ENCODE data around the gene PDK4.

GRCh38 chr7:95598511-95598910 lies 2.2 kb upstream of the PDK4 start:
- TF ChIP-seq CTCF (IDR thresholded peaks at IDR 0.05; ENCODE audit: insufficient read depth, low read depth, low read length) (no peak), EZH2 (IDR thresholded peaks at IDR 0.05; ENCODE audit: insufficient read depth, low read length) (no peak)
